Activated CD4-positive, alpha-beta T cell treated with anti-CD3 and anti-CD28 coated beads, Interleukin-2, amount 50 U/mL, for 4 hours (primary cell): ENCODE results near the gene LCOR.

Source experiments
- DNase-seq, 2 experiments: peaks; one replicate each; pipeline ENCODE4 v3.0.0-alpha.2; 2020

LCOR gene

GRCh38 chr10:96988426-96988825 lies 156.3 kb downstream of the LCOR start:
- no peak for DNase-seq

GRCh38 chr10:96991313-96991841 lies 159.3 kb downstream of the LCOR start:
- DNase-seq = no peak

- DNase-seq = no peak
Measured at GRCh38 chr10:96992721-96993120, 160.6 kb downstream of the LCOR start.

GRCh38 chr10:96995851-96996250 lies 163.8 kb downstream of the LCOR start:
- no peak for DNase-seq

- no peak for DNase-seq
Measured at GRCh38 chr10:96996275-96996965, 164.3 kb downstream of the LCOR start.

- no peak for DNase-seq
Measured at GRCh38 chr10:96998329-96998888, 166.3 kb downstream of the LCOR start.

- no peak for DNase-seq
Measured at GRCh38 chr10:96999337-96999736, 167.2 kb downstream of the LCOR start.

- no peak for DNase-seq
Measured at GRCh38 chr10:96999987-97000386, 167.9 kb downstream of the LCOR start.

- DNase-seq = no peak
Measured at GRCh38 chr10:97000487-97001182, 168.5 kb downstream of the LCOR start.

GRCh38 chr10:97001183-97001991 lies 169.3 kb downstream of the LCOR start:
- DNase-seq = no peak

- no peak for DNase-seq
Measured at GRCh38 chr10:97002670-97003069, 170.6 kb downstream of the LCOR start.

GRCh38 chr10:97003151-97003803 lies 171.2 kb downstream of the LCOR start:
- DNase-seq = no peak

- no peak for DNase-seq
Measured at GRCh38 chr10:97003804-97004201, 171.7 kb downstream of the LCOR start.

- no peak for DNase-seq
Measured at GRCh38 chr10:97004591-97004990, 172.5 kb downstream of the LCOR start.

- no peak for DNase-seq
Measured at GRCh38 chr10:97005349-97005748, 173.3 kb downstream of the LCOR start.

GRCh38 chr10:97006364-97006763 lies 174.3 kb downstream of the LCOR start:
- DNase-seq = no peak

- DNase-seq = no peak
Measured at GRCh38 chr10:97007417-97007816, 175.3 kb downstream of the LCOR start.

- DNase-seq = no peak
Measured at GRCh38 chr10:97010695-97011206, 178.7 kb downstream of the LCOR start.

- no peak for DNase-seq
Measured at GRCh38 chr10:97011397-97011796, 179.3 kb downstream of the LCOR start.

GRCh38 chr10:97012470-97012869 lies 180.4 kb downstream of the LCOR start:
- DNase-seq = no peak

GRCh38 chr10:97013568-97013967 lies 181.5 kb downstream of the LCOR start:
- no peak for DNase-seq

GRCh38 chr10:97013983-97014382 lies 181.9 kb downstream of the LCOR start:
- no peak for DNase-seq
